ENCODE measurements around the gene PGRMC2.

GRCh38 chr4:128288689-128289106, 1.1 kb upstream of the PGRMC2 start:
- TF ChIP-seq POLR2A (IDR thresholded peaks at IDR 0.05; ENCODE audit: low read length) (no peak), GATA1 (IDR thresholded peaks at IDR 0.05; ENCODE audit: low read depth, low read length) (no peak)

Measured in erythroblast (primary cell).